DND-41 (cell line): ENCODE measurements around the gene NHLRC2.

Experiments
- CTCF ChIP-seq: IDR thresholded peaks from 2 replicates; pipeline ENCODE4 v1.5.1; 2012; ENCODE audit warnings: borderline replicate concordance, low read length, moderate library complexity, mild to moderate bottlenecking; ENCODE audit not compliant: poor library complexity, severe bottlenecking; ENCODE audit errors: extremely low read depth
- EZH2 ChIP-seq: IDR thresholded peaks from 3 replicates; pipeline ENCODE4 v1.6.1; 2012; ENCODE audit warnings: borderline replicate concordance, low read depth, mild to moderate bottlenecking, moderate library complexity, low read length, inconsistent platforms; ENCODE audit not compliant: severe bottlenecking

DNA sequence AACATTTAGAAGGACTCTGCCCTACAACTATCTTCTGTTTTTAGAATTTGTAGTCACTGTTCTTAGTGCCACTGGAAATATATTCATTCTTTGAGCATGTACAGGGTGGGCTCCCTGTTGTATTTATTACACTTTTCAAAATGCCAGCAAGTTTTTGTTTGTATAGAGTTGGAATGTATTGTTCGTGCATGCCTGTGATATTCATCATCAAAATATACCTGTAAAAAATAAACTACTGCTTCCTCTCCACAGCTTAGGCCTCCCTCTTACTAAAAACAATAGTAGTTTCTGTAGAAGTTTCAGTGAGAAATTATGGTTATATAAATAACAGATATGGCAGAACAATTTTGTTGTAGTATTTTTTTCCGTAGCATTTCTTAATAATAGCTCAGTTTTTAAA lies 61.6 kb downstream of the NHLRC2 start:
- no peak for TF ChIP-seq CTCF
- TF ChIP-seq EZH2 = no peak
